IMR-90 (cell line): ENCODE results near the gene PEAK1. TPM values are rescaled to one million over a fixed set of nuclear protein-coding genes. Genes with fewer than 3 reads are reported as not detected.
A peak's percentile ranks its signal among the peaks of the same experiment; 100 is the strongest.

Source experiments
- ATAC-seq: fragments of 200-7000 bp; cut with Tn5 transposase; 2 replicates; pipeline ENCODE4 v1.9.1; 2020; ENCODE audit warnings: low read depth, mild to moderate bottlenecking, moderate library complexity
- BruUV-seq: library from RNA; stranded (reverse); fragments of 400-500 nt; replicated peaks from 2 replicates; lab custom pipeline; 2021; lab: Mats Ljungman, UMichigan
- CTCF ChIA-PET: fragments of 300-600 bp; formaldehyde crosslinking; extraction: SDS; loops from one replicate; lab custom pipeline; 2021; ENCODE audit warnings: antibody characterized with exemption; lab: Yijun Ruan, JAX
- POLR2A ChIA-PET: fragments of 300-600 bp; sonication (Branson Sonifier 250); formaldehyde crosslinking; loops from one replicate; lab custom pipeline; 2022; ENCODE audit warnings: antibody characterized with exemption; ENCODE audit not compliant: unreplicated experiment; lab: Charles Lee
- DNase-seq: peaks from one replicate; pipeline ENCODE4 v3.0.0; 2013
- H2AFZ ChIP-seq: replicated peaks from 2 replicates; pipeline ENCODE3; 2013; ENCODE audit warnings: low read length, mild to moderate bottlenecking; ENCODE audit not compliant: poor library complexity
- H2AK5ac ChIP-seq: 2 replicates; pipeline ENCODE4 v1.6.1; 2013; ENCODE audit warnings: low read depth, low read length, inconsistent platforms
- H2AK9ac ChIP-seq: replicated peaks from 2 replicates; pipeline ENCODE3; 2013; ENCODE audit warnings: mild to moderate bottlenecking, low read depth, low read length, moderate library complexity; ENCODE audit not compliant: poor library complexity
- H2BK120ac ChIP-seq: 2 replicates; pipeline ENCODE4 v1.6.1; 2013; ENCODE audit warnings: low read depth, low read length, inconsistent platforms
- H2BK15ac ChIP-seq: 3 replicates; pipeline ENCODE4 v1.6.1; 2013; ENCODE audit warnings: low read depth, low read length, inconsistent platforms
- H2BK20ac ChIP-seq: 2 replicates; pipeline ENCODE4 v1.6.1; 2013; ENCODE audit warnings: low read depth, mild to moderate bottlenecking, inconsistent platforms, low read length, moderate library complexity
- H2BK5ac ChIP-seq: 2 replicates; pipeline ENCODE4 v1.6.1; 2013; ENCODE audit warnings: mild to moderate bottlenecking, low read depth, low read length, inconsistent platforms; ENCODE audit not compliant: poor library complexity, severe bottlenecking
- H3K14ac ChIP-seq: replicated peaks from 2 replicates; pipeline ENCODE4 v1.6.1; 2013; ENCODE audit warnings: low read depth, low read length, inconsistent platforms
- H3K18ac ChIP-seq: 2 replicates; pipeline ENCODE4 v1.6.1; 2013; ENCODE audit warnings: low read depth, low read length, control low read depth
- H3K23ac ChIP-seq: 2 replicates; pipeline ENCODE4 v1.6.1; 2013; ENCODE audit warnings: low read depth, low read length, inconsistent platforms
- H3K27ac ChIP-seq: 2 replicates; pipeline ENCODE4 v1.5.1; 2013; ENCODE audit warnings: mild to moderate bottlenecking, control low read depth, low read length; ENCODE audit not compliant: insufficient read depth
- H3K27me3 ChIP-seq: 2 replicates; pipeline ENCODE4 v1.6.1; 2013; ENCODE audit warnings: low read length; ENCODE audit not compliant: control insufficient read depth, insufficient read depth
- H3K36me3 ChIP-seq: 2 replicates; pipeline ENCODE4 v1.6.1; 2013; ENCODE audit warnings: low read length, mixed read lengths; ENCODE audit not compliant: control insufficient read depth, insufficient read depth
- H3K4ac ChIP-seq: 2 replicates; pipeline ENCODE4 v1.6.1; 2013; ENCODE audit warnings: low read depth, low read length, inconsistent platforms
- H3K4me1 ChIP-seq: 2 replicates; pipeline ENCODE4 v1.6.1; 2013; ENCODE audit warnings: low read length, mixed read lengths; ENCODE audit not compliant: control insufficient read depth, insufficient read depth
- H3K4me2 ChIP-seq: 2 replicates; pipeline ENCODE4 v1.6.1; 2013; ENCODE audit warnings: low read depth, mild to moderate bottlenecking, control low read depth, low read length, moderate library complexity
- H3K4me3 ChIP-seq: 2 replicates; pipeline ENCODE4 v1.5.1; 2013; ENCODE audit warnings: low read depth, mild to moderate bottlenecking, control low read depth, low read length, moderate library complexity; ENCODE audit not compliant: insufficient read depth
- H3K56ac ChIP-seq: 2 replicates; pipeline ENCODE4 v1.6.1; 2013; ENCODE audit warnings: low read length, inconsistent platforms; ENCODE audit not compliant: insufficient read depth; ENCODE audit errors: extremely low read depth
- H3K79me1 ChIP-seq, 2 experiments: 2 replicates each; pipeline ENCODE4 v1.6.1; 2013; ENCODE audit warnings: low read length in 2 of 2, inconsistent platforms in 1 of 2, low read depth in 1 of 2
- H3K9ac ChIP-seq: 2 replicates; pipeline ENCODE4 v1.6.1; 2013; ENCODE audit warnings: low read depth, low read length, control low read depth
- H3K9me1 ChIP-seq: 2 replicates; pipeline ENCODE4 v1.6.1; 2013; ENCODE audit warnings: low read length, inconsistent platforms; ENCODE audit not compliant: insufficient read depth
- H3K9me3 ChIP-seq: 2 replicates; pipeline ENCODE4 v1.6.1; 2013; ENCODE audit warnings: low read length; ENCODE audit not compliant: control insufficient read depth, insufficient read depth
- H4K20me1 ChIP-seq: 2 replicates; pipeline ENCODE4 v1.6.1; 2013; ENCODE audit warnings: low read length, inconsistent platforms; ENCODE audit not compliant: insufficient read depth
- H4K5ac ChIP-seq: 2 replicates; pipeline ENCODE4 v1.6.1; 2013; ENCODE audit warnings: mild to moderate bottlenecking, low read depth, low read length, control low read depth
- H4K8ac ChIP-seq, 2 experiments: 2 replicates each; pipeline ENCODE4 v1.6.1; 2013; ENCODE audit warnings: low read depth in 2 of 2, low read length in 2 of 2, control low read depth in 1 of 2, inconsistent platforms in 1 of 2
- H4K91ac ChIP-seq: 2 replicates; pipeline ENCODE4 v1.6.1; 2013; ENCODE audit warnings: low read depth, low read length, inconsistent platforms; ENCODE audit not compliant: insufficient read depth
- CEBPB ChIP-seq: IDR thresholded peaks from 2 replicates; pipeline ENCODE4 v1.6.1; 2012; ENCODE audit warnings: low read depth, low read length, improper control_type of control experiment
- ELK1 ChIP-seq: fragments of 150-350 bp; IDR thresholded peaks from 2 replicates; pipeline ENCODE4 v1.6.1; 2016; ENCODE audit warnings: low read depth, mild to moderate bottlenecking, low read length, moderate library complexity, borderline replicate concordance
- MAZ ChIP-seq: IDR thresholded peaks from 2 replicates; pipeline ENCODE4 v1.6.1; 2012; ENCODE audit warnings: low read depth, mild to moderate bottlenecking, low read length, improper control_type of control experiment, moderate library complexity, borderline replicate concordance
- WGBS, 2 experiments: methylation state at CpG; one replicate each; pipeline versions ENCODE4 v1.1.5 to v1.1.7; 2013; ENCODE audit warnings: missing lambda C conversion rate in 2 of 2; ENCODE audit not compliant: insufficient read length in 1 of 2; ENCODE audit errors: extremely low coverage in 2 of 2; 5-methylcytosine and 5-hydroxymethylcytosine counted together
- dilution Hi-C: fragments of 300-500 bp; cut with HindIII; formaldehyde crosslinking; loops from one replicate; pipeline ENCODE4 v1.14.3; 2018; ENCODE audit warnings: low sequenced_read_pairs; ENCODE audit not compliant: unreplicated experiment
- in situ Hi-C: fragments of 300-500 bp; cut with MboI; formaldehyde crosslinking; loops from 3 replicates; pipeline ENCODE4 v1.14.3; 2019; ENCODE audit warnings: low sequenced_read_pairs, inconsistent platforms, mixed read lengths
- intact Hi-C: fragments of 100-400 bp; cut with micrococcal nuclease; formaldehyde crosslinking; loops from 2 replicates; pipeline ENCODE4 v1.10.0; 2022
- polyA plus RNA-seq, 3 experiments: library from polyadenylated mRNA; depleted of rRNA; stranded (reverse); fragments of >200 nt; gene quantifications; 2 replicates each; pipeline ENCODE4 v1.2.3, GENCODE V29; 2012; ENCODE audit warnings: low replicate concordance in 1 of 3
- total RNA-seq: library from RNA; depleted of rRNA; stranded (reverse); fragments of >200 nt; gene quantifications from 2 replicates; pipeline ENCODE4 v1.2.3, GENCODE V29; 2012

PEAK1 gene
- total and polyA plus RNA-seq, 2 of the 4 experiments (the other 2 are of a cell fraction): 21.5 to 43.9 TPM

- no peak for TF ChIP-seq MAZ
Observed at GRCh38 chr15:77067691-77068367, 352.1 kb downstream of the PEAK1 start (continued).

- Histone ChIP-seq H3K79me1 (peaks cover 17 to 71% of the 10 kb centered on the region in 2 experiments), H2BK5ac (no peak overlapping the region), H4K8ac (no peak overlapping the region; a peak in 1 of 4 replicates), H2BK20ac (no peak overlapping the region), H3K23ac (peak overlapping the region; percentile 8; the same call in 1 of the 2 replicates), H3K9me1 (peaks cover 6% of the 10 kb centered on the region), H3K4me3 (no peak overlapping the region), H2BK120ac (no peak overlapping the region), H4K5ac (no peak overlapping the region), H3K4me2 (peak overlapping the region; percentile 4; the same call in 1 of the 2 replicates), H4K91ac (no peak overlapping the region), H3K18ac (no peak overlapping the region), H3K36me3 (0 out of 2 replicates have a peak, but pooled peaks cover 2% of the 10 kb centered on the region), H3K14ac (no peak overlapping the region), H3K56ac (no peak overlapping the region), H3K4ac (no peak overlapping the region), H2AFZ (no peak overlapping the region), H2AK5ac (no peak overlapping the region), H3K27ac (no peak overlapping the region), H4K20me1 (peaks cover 43% of the 10 kb centered on the region), H3K9ac (no peak overlapping the region), H2AK9ac (no peak overlapping the region), H3K4me1 (peaks cover 9% of the 10 kb centered on the region; the same call in 1 of the 2 replicates), H2BK15ac (no peak overlapping the region; the same call in 2 of the 3 replicates), H3K27me3 (no peaks in the 10 kb centered on the region), H3K9me3 (no peaks in the 10 kb centered on the region)
- TF ChIP-seq ELK1: no peak
- TF ChIP-seq CEBPB: peak; percentile 49; the same call in 1 of the 2 replicates
- intact Hi-C loops (no loop called here), in situ Hi-C loops (no loop called here), dilution Hi-C loops (no loop called here)
- POLR2A ChIA-PET: no interaction called here
- peak; percentile 54 for DNase-seq
- CTCF ChIA-PET: no interaction called here
- no peak for ATAC-seq
- WGBS, 2 experiments: no CpG with 5 or more reads among the region's 3 CpGs
- no TSS peak for BruUV-seq
Observed at GRCh38 chr15:77066971-77067690, 352.8 kb downstream of the PEAK1 start.
